ENCODE data around the gene BRMS1. TPM values are rescaled to one million over a fixed set of nuclear protein-coding genes. Genes with fewer than 3 reads are reported as not detected.
A peak's percentile ranks its signal among the peaks of the same experiment; 100 is the strongest.

The BRMS1 gene
- total RNA-seq, 1 experiment from 2014 or later, result 58.1 TPM

DNA sequence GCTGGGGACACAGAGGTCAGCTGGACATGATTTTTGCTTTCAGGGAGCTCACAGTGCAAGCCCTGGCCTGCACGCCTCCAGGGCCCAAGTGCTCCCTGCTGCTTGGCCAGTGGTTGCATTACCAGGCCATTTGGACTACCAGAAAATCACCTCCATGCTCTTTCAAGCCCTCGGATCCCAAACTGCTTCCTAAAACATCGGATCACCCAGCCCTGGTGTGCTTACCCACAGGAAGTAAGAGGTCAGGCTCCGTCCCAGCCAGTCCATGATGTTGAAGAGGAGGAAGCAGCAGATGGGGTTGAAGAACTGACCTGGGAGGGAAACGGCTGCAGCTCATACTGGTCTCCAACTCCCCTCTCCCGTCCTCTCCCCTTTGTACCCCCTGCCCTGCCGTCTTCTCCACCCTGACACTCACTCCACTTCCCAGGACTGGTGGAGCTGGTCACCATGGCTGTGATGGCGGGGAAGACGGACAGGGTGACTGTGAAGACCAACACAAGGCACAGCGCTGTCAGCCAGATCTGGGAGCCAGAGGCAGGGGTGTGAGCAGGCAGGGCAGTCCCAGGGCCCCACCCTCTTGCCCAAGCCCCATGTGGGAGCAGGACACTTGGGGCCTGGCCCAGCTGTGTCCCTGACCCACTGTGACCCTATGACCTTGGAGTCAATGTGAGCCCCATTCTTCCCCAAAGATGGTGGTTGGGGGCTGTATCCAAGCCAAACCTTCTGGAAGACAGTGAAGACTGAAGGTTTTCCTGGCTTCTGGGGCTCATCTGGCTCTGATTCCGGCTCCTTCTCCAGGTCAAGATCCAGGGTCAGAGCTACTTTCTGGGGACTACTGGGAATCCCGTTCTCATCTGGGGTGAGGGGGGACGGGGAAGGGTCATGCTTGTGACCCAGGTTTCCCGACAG, 21.1 kb upstream of the BRMS1 start:
- BruUV-seq (replicated peaks), result TSS peak; percentile 4
- H3K4me1 ChIP-seq, result peaks cover 10% of the 10 kb centered on the region
- no peaks in the 10 kb centered on the region for H3K9me3 Mint-ChIP-seq (ENCODE audit: unreplicated experiment)
- H3K36me3 Mint-ChIP-seq (ENCODE audit: insufficient read depth, unreplicated experiment), result peaks cover 94% of the 10 kb centered on the region
- H3K27me3 Mint-ChIP-seq (ENCODE audit: insufficient read depth, unreplicated experiment), result no peaks in the 10 kb centered on the region
- H3K9me3 ChIP-seq, result no peaks in the 10 kb centered on the region
- peaks cover 16% of the 10 kb centered on the region for H3K4me1 Mint-ChIP-seq (ENCODE audit: low read depth, unreplicated experiment)
- CTCF ChIA-PET, result interaction anchor here (0.6 to 1.6 kb wide), 2 partner anchors 20 to 1242 kb away, joined by 3 to 6 read pairs; no protein-coding TSS in a partner anchor
- intact Hi-C loops (cut with micrococcal nuclease; ENCODE audit: unreplicated experiment), result no loop called here
- no peaks in the 10 kb centered on the region for H3K27me3 ChIP-seq (replicated peaks; ENCODE audit: control insufficient read depth, insufficient read depth, low read length)
- peak in 1 of 2 experiments; percentile 44 for DNase-seq
- H3K4me3 ChIP-seq (ENCODE audit: low read depth, low read length), result no peak overlapping the region
- H3K27ac Mint-ChIP-seq (ENCODE audit: unreplicated experiment), result peak overlapping the region; percentile 57
- POLR2A ChIA-PET, result interaction anchor here (1.1 kb wide), 1 partner anchor 77 kb away, joined by 3 read pairs; the partner anchor contains the start of gene YIF1A
- peaks cover 5% of the 10 kb centered on the region; the same call in 1 of the 2 replicates for H3K36me3 ChIP-seq (ENCODE audit: control insufficient read depth, insufficient read depth, low read length)
- TF ChIP-seq, protein P1, sequence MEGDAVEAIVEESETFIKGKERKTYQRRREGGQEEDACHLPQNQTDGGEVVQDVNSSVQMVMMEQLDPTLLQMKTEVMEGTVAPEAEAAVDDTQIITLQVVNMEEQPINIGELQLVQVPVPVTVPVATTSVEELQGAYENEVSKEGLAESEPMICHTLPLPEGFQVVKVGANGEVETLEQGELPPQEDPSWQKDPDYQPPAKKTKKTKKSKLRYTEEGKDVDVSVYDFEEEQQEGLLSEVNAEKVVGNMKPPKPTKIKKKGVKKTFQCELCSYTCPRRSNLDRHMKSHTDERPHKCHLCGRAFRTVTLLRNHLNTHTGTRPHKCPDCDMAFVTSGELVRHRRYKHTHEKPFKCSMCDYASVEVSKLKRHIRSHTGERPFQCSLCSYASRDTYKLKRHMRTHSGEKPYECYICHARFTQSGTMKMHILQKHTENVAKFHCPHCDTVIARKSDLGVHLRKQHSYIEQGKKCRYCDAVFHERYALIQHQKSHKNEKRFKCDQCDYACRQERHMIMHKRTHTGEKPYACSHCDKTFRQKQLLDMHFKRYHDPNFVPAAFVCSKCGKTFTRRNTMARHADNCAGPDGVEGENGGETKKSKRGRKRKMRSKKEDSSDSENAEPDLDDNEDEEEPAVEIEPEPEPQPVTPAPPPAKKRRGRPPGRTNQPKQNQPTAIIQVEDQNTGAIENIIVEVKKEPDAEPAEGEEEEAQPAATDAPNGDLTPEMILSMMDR (IDR thresholded peaks at IDR 0.05; ENCODE audit: insufficient read depth in 1 of 2, low read depth in 1 of 2, low read length in 1 of 2, severe bottlenecking in 1 of 2, unreplicated experiment in 1 of 2), result no peak
- peak overlapping the region; percentile 49 for H3K4me3 Mint-ChIP-seq (ENCODE audit: unreplicated experiment)

DNA sequence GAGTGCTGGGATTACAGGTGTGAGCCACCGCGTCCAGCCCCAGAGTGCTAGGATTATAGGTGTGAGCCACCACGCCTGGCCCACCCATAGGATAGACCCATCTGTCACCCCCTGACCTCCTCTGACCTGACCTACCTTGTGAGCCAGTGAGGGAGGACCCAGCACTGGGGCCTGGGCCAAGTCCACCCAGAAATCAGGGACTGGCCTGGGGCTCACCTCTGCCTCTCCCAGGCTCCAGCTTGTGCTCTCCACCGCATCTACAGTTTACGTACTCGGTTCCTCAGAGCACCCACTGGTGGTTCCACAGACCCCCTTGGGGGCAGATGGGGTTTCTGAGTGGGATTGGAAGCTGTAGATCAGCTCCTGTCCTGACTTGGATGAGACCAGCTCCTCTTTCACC, 20.3 kb upstream of the BRMS1 start:
- Mint-ChIP-seq H3K36me3 (ENCODE audit: insufficient read depth, unreplicated experiment) (peaks cover 100% of the 10 kb centered on the region), H3K27ac (ENCODE audit: unreplicated experiment) (peak overlapping the region; percentile 57), H3K4me3 (ENCODE audit: unreplicated experiment) (no peak overlapping the region), H3K9me3 (ENCODE audit: unreplicated experiment) (no peaks in the 10 kb centered on the region), H3K4me1 (ENCODE audit: low read depth, unreplicated experiment) (peaks cover 14% of the 10 kb centered on the region), H3K27me3 (ENCODE audit: insufficient read depth, unreplicated experiment) (no peaks in the 10 kb centered on the region)
- no peak overlapping the region for H3K4me3 ChIP-seq (ENCODE audit: low read depth, low read length)
- POLR2A ChIA-PET, result interaction anchor here (1.1 kb wide), 1 partner anchor 76 kb away, joined by 3 read pairs; the partner anchor contains the start of gene YIF1A
- peaks cover 7% of the 10 kb centered on the region; the same call in 1 of the 2 replicates for H3K36me3 ChIP-seq (ENCODE audit: control insufficient read depth, insufficient read depth, low read length)
- intact Hi-C loops (cut with micrococcal nuclease; ENCODE audit: unreplicated experiment), result no loop called here
- peaks cover 7% of the 10 kb centered on the region for H3K4me1 ChIP-seq
- no peaks in the 10 kb centered on the region for H3K27me3 ChIP-seq (replicated peaks; ENCODE audit: control insufficient read depth, insufficient read depth, low read length)
- no peaks in the 10 kb centered on the region for H3K9me3 ChIP-seq
- TF ChIP-seq, protein P1 (IDR thresholded peaks at IDR 0.05; ENCODE audit: insufficient read depth in 1 of 2, low read depth in 1 of 2, low read length in 1 of 2, severe bottlenecking in 1 of 2, unreplicated experiment in 1 of 2), result no peak
- CTCF ChIA-PET, result interaction anchor here (0.9 to 1.6 kb wide), 2 partner anchors 21 to 53 kb away, joined by 4 to 6 read pairs; no protein-coding TSS in a partner anchor
- peak in 1 of 2 experiments; percentile 33 for DNase-seq
- no TSS peak for BruUV-seq (replicated peaks)

DNA sequence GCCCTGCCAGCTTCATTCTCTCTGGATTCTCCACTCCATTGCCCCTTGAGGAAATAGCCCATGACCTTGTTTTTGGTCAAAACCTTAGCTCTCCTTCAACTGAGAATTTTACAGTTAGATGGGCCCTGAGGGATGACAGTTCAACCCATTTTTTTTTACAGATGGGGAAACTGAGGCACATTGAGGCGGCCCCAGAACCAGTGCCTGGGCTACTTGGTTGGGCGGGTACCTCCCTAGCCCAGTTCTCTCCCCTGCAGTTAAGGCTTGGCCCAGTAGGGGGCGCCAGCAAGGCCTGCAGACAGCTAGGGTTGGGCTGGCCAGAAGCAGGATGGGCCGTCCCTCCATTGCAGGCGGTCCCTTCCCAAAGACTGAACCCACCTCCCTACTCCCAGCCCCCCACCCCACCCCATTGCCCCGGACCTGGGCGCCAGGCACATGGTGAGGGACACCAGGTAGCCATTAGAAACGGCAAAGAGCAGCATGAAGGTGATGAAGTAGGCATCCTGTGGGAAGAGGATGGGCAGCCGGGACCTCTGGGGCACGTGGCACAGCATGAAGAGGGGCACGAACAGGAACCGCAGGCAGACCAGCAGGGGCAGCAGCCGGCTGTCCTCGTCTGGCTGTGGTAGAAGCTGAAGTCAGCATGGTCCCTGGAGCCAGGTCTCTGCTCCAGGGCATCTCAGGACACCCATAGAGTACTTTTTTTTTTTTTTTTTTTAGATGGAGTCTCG, 19.1 kb upstream of the BRMS1 start:
- H3K4me3 Mint-ChIP-seq (ENCODE audit: unreplicated experiment), result no peak overlapping the region
- ChIA-PET CTCF (interaction anchor here (0.6 kb wide), 2 partner anchors 53 to 264 kb away, joined by 3 to 4 read pairs; no protein-coding TSS in a partner anchor), POLR2A (interaction anchor here (1.1 kb wide), 1 partner anchor 10 kb away, joined by 3 read pairs; no protein-coding TSS in a partner anchor)
- Histone ChIP-seq H3K36me3 (ENCODE audit: control insufficient read depth, insufficient read depth, low read length) (peaks cover 7% of the 10 kb centered on the region; the same call in 1 of the 2 replicates), H3K27me3 (replicated peaks; ENCODE audit: control insufficient read depth, insufficient read depth, low read length) (no peaks in the 10 kb centered on the region), H3K9me3 (no peaks in the 10 kb centered on the region), H3K4me1 (peaks cover 9% of the 10 kb centered on the region), H3K4me3 (ENCODE audit: low read depth, low read length) (no peak overlapping the region)
- peak overlapping the region; percentile 48 for H3K27ac Mint-ChIP-seq (ENCODE audit: unreplicated experiment)
- H3K4me1 Mint-ChIP-seq (ENCODE audit: low read depth, unreplicated experiment), result peaks cover 12% of the 10 kb centered on the region
- BruUV-seq (replicated peaks), result no TSS peak
- H3K9me3 Mint-ChIP-seq (ENCODE audit: unreplicated experiment), result no peaks in the 10 kb centered on the region
- TF ChIP-seq, protein P1 (IDR thresholded peaks at IDR 0.05; ENCODE audit: insufficient read depth in 1 of 2, low read depth in 1 of 2, low read length in 1 of 2, severe bottlenecking in 1 of 2, unreplicated experiment in 1 of 2), result peak; percentile 88 to 90
- no peaks in the 10 kb centered on the region for H3K27me3 Mint-ChIP-seq (ENCODE audit: insufficient read depth, unreplicated experiment)
- intact Hi-C loops (cut with micrococcal nuclease; ENCODE audit: unreplicated experiment), result no loop called here
- peak; percentile 75 to 83 for DNase-seq
- peaks cover 100% of the 10 kb centered on the region for H3K36me3 Mint-ChIP-seq (ENCODE audit: insufficient read depth, unreplicated experiment)

All from Caco-2 (cell line).